Liver (tissue), 9 donors: ENCODE data around the gene TMPRSS13. TPM values are rescaled to one million over a fixed set of nuclear protein-coding genes. Genes with fewer than 3 reads are reported as not detected.
A peak's percentile ranks its signal among the peaks of the same experiment; 100 is the strongest.

Experiments
- DNase-seq: peaks from one replicate; pipeline ENCODE4 v3.0.0-alpha.2; 2017; ENCODE audit warnings: low spot score
- H3K27ac ChIP-seq, 2 donors: one replicate each; pipeline ENCODE4 v1.7.0; 2013; ENCODE audit warnings: inconsistent platforms in 2 of 2, low read length in 2 of 2, control low read depth in 1 of 2, low read depth in 1 of 2, mild to moderate bottlenecking in 1 of 2
- H3K27me3 ChIP-seq, 4 donors: one replicate each; pipeline versions ENCODE4 v1.6.1 to v1.7.0; 2013; ENCODE audit warnings: low read length in 3 of 4, inconsistent platforms in 1 of 4, mild to moderate bottlenecking in 1 of 4, moderate library complexity in 1 of 4; ENCODE audit not compliant: control insufficient read depth in 4 of 4, insufficient read depth in 4 of 4
- H3K36me3 ChIP-seq, 4 donors: one replicate each; pipeline versions ENCODE4 v1.6.1 to v1.7.0; 2013; ENCODE audit warnings: low read length in 3 of 4, mild to moderate bottlenecking in 3 of 4, low read depth in 1 of 4, moderate library complexity in 1 of 4; ENCODE audit not compliant: control insufficient read depth in 4 of 4, insufficient read depth in 3 of 4
- H3K4me1 ChIP-seq, 4 donors: one replicate each; pipeline versions ENCODE4 v1.6.1 to v1.7.0; 2013; ENCODE audit warnings: low read length in 3 of 4, mild to moderate bottlenecking in 3 of 4, moderate library complexity in 1 of 4; ENCODE audit not compliant: control insufficient read depth in 4 of 4, insufficient read depth in 4 of 4
- H3K4me3 ChIP-seq, 3 donors: one replicate each; pipeline versions ENCODE4 v1.6.1 to v1.7.0; 2013; ENCODE audit warnings: low read length in 3 of 3, control low read depth in 1 of 3, low read depth in 1 of 3, mild to moderate bottlenecking in 1 of 3
- H3K9ac ChIP-seq, 2 donors: one replicate each; pipeline ENCODE4 v1.7.0; 2013; ENCODE audit warnings: low read length in 2 of 2, mild to moderate bottlenecking in 2 of 2, moderate library complexity in 2 of 2, control low read depth in 1 of 2, low read depth in 1 of 2
- H3K9me3 ChIP-seq, 4 donors: one replicate each; pipeline versions ENCODE4 v1.6.1 to v1.7.0; 2013; ENCODE audit warnings: low read length in 3 of 4; ENCODE audit not compliant: control insufficient read depth in 4 of 4
- ATF3 ChIP-seq: IDR thresholded peaks from 2 replicates; pipeline ENCODE4 v1.6.1; 2016; ENCODE audit warnings: antibody characterized with exemption
- EGR1 ChIP-seq, 2 donors: IDR thresholded peaks; 2 replicates each; pipeline ENCODE4 v1.6.1; 2016 to 2018; ENCODE audit warnings: antibody characterized with exemption in 2 of 2, low read depth in 2 of 2
- FOXA1 ChIP-seq: IDR thresholded peaks from 2 replicates; pipeline ENCODE4 v1.6.1; 2016; ENCODE audit warnings: antibody characterized with exemption
- GABPA ChIP-seq, 2 donors: IDR thresholded peaks in 1 of 2; conservative IDR thresholded peaks in 1 of 2; 2 replicates each; pipeline ENCODE4 v1.6.1; 2016; ENCODE audit warnings: antibody characterized with exemption in 2 of 2, mild to moderate bottlenecking in 1 of 2, moderate library complexity in 1 of 2
- HNF4A ChIP-seq, 2 donors: conservative IDR thresholded peaks; 2 replicates each; pipeline ENCODE4 v1.6.1; 2016; ENCODE audit warnings: antibody characterized with exemption in 2 of 2, mild to moderate bottlenecking in 2 of 2
- HNF4G ChIP-seq: IDR thresholded peaks from 2 replicates; pipeline ENCODE4 v1.6.1; 2016; ENCODE audit warnings: antibody characterized with exemption
- JUND ChIP-seq, 2 donors: IDR thresholded peaks; 2 replicates each; pipeline ENCODE4 v1.6.1; 2016; ENCODE audit warnings: antibody characterized with exemption in 2 of 2
- MAX ChIP-seq: IDR thresholded peaks from 2 replicates; pipeline ENCODE4 v1.6.1; 2016; ENCODE audit warnings: antibody characterized with exemption
- RAD21 ChIP-seq, 2 donors: IDR thresholded peaks; 2 replicates each; pipeline ENCODE4 v1.6.1; 2016; ENCODE audit warnings: antibody characterized with exemption in 2 of 2, mild to moderate bottlenecking in 2 of 2
- REST ChIP-seq: IDR thresholded peaks from 2 replicates; pipeline ENCODE4 v1.6.1; 2016; ENCODE audit warnings: antibody characterized with exemption, mild to moderate bottlenecking
- RXRA ChIP-seq, 2 donors: IDR thresholded peaks; 2 replicates each; pipeline ENCODE4 v1.6.1; 2017 to 2018; ENCODE audit warnings: antibody characterized with exemption in 2 of 2, mild to moderate bottlenecking in 1 of 2
- YY1 ChIP-seq: IDR thresholded peaks from 2 replicates; pipeline ENCODE4 v1.6.1; 2016; ENCODE audit warnings: antibody characterized with exemption, mild to moderate bottlenecking
- ZBTB33 ChIP-seq: IDR thresholded peaks from 2 replicates; pipeline ENCODE4 v1.6.1; 2016; ENCODE audit warnings: antibody characterized with exemption
- WGBS: extraction: QIAGEN DNeasy Blood & Tissue Kit; methylation state at CpG from one replicate; pipeline ENCODE4 v1.1.7; 2013; 5-methylcytosine and 5-hydroxymethylcytosine counted together
- polyA plus RNA-seq, 2 donors: library from polyadenylated mRNA; stranded (reverse) in 1 of 2; unstranded in 1 of 2; fragments of 200-250 nt in 1 of 2; fragments of >200 nt in 1 of 2; fragmentation: Nextera tagmentation in 1 of 2; extraction: Ambion mirVana in 1 of 2; gene quantifications; one replicate each; pipeline versions ENCODE4 v1.2.1 to v1.2.3, GENCODE V29; 2013 to 2015
- total RNA-seq, 2 donors: library from RNA; depleted of rRNA; stranded (reverse); fragments of >200 nt; gene quantifications; one replicate each; pipeline ENCODE4 v1.2.3, GENCODE V29; 2014
- donor health status: healthy.
- donor health status: healthy.
- donor health status: healthy.
- donor health status: healthy.
- donor health status: healthy.

The TMPRSS13 gene
- total and polyA plus RNA-seq, 4 donors: 0.11 to 0.93 (median 0.24) TPM

- Histone ChIP-seq H3K4me3 (no peak overlapping the region), H3K36me3 (no peaks in the 10 kb centered on the region), H3K4me1 (peaks cover 0 to 6% (median 4%) of the 10 kb centered on the region in 4 donors), H3K27me3 (peaks cover 0 to 3% (median 0%) of the 10 kb centered on the region in 4 donors), H3K9me3 (no peaks in the 10 kb centered on the region), H3K27ac (peak overlapping the region in 1 of 2 donors; percentile 16), H3K9ac (no peak overlapping the region)
- 59% methylated on average over 4 of the region's 4 CpGs for WGBS
- TF ChIP-seq HNF4A (conservative IDR thresholded peaks at IDR 0.05): no peak
- no peak for TF ChIP-seq RXRA (IDR thresholded peaks at IDR 0.05)
- TF ChIP-seq GABPA (IDR thresholded peaks at IDR 0.05 in 1 of 2, conservative IDR thresholded peaks at IDR 0.05 in 1 of 2): no peak
- TF ChIP-seq ATF3: no peak
- TF ChIP-seq YY1: no peak
- DNase-seq: no peak
Measured at GRCh38 chr11:117869604-117870003, 59.6 kb downstream of the TMPRSS13 start.

- H3K9ac ChIP-seq: no peak overlapping the region
- peaks cover 0 to 6% (median 2%) of the 10 kb centered on the region in 4 donors for H3K4me1 ChIP-seq
- TF ChIP-seq HNF4G (no peak), ATF3 (no peak), ZBTB33 (no peak), REST (no peak), MAX (no peak), EGR1 (IDR thresholded peaks at IDR 0.05; ENCODE audit: low read depth in 2 of 2) (no peak), FOXA1 (no peak), RAD21 (IDR thresholded peaks at IDR 0.05) (no peak), GABPA (IDR thresholded peaks at IDR 0.05 in 1 of 2, conservative IDR thresholded peaks at IDR 0.05 in 1 of 2) (no peak), RXRA (IDR thresholded peaks at IDR 0.05) (no peak), JUND (IDR thresholded peaks at IDR 0.05) (no peak)
- no peak overlapping the region for H3K4me3 ChIP-seq
- no peak overlapping the region for H3K27ac ChIP-seq
- no peaks in the 10 kb centered on the region for H3K9me3 ChIP-seq
- H3K27me3 ChIP-seq: no peaks in the 10 kb centered on the region
- DNase-seq: no peak
- H3K36me3 ChIP-seq: no peaks in the 10 kb centered on the region
- 72% methylated on average over 17 of the region's 17 CpGs for WGBS
Measured at GRCh38 chr11:117868815-117869561, 60.2 kb downstream of the TMPRSS13 start.
